HL-60 (cell line): ENCODE results near the gene CR1.
"Not testable (repeated sequence)": the region's sequence is repeated elsewhere in the genome, so short reads cannot be mapped to it uniquely, and the experiment has no call there.

Experiments
- DNase-seq, 2 experiments: peaks; one replicate each; pipeline ENCODE4 v3.0.0-alpha.2; 2010 to 2020; ENCODE audit warnings: low read depth in 1 of 2, low spot score in 1 of 2
- H3K27ac ChIP-seq: fragments of 250-450 bp; sonication (Bioruptor Pico); replicated peaks from 2 replicates; pipeline ENCODE4 v1.5.1; 2020; ENCODE audit warnings: mild to moderate bottlenecking, moderate library complexity
- H3K27me3 ChIP-seq: fragments of 250-450 bp; sonication (Bioruptor Pico); 2 replicates; pipeline ENCODE4 v1.5.1; 2021; ENCODE audit warnings: mild to moderate bottlenecking, moderate library complexity; ENCODE audit not compliant: insufficient read depth, poor library complexity, severe bottlenecking
- H3K4me3 ChIP-seq: replicated peaks from 2 replicates; pipeline ENCODE4 v1.5.1; 2011; ENCODE audit warnings: mild to moderate bottlenecking, control low read depth, low read length; ENCODE audit not compliant: insufficient read depth
- GABPA ChIP-seq: IDR thresholded peaks from 2 replicates; pipeline ENCODE4 v1.6.1; 2012; ENCODE audit warnings: low read depth
- POLR2AphosphoS5 ChIP-seq: IDR thresholded peaks from 2 replicates; pipeline ENCODE4 v1.6.1; 2012; ENCODE audit warnings: low read depth
- SPI1 ChIP-seq: IDR thresholded peaks from 2 replicates; pipeline ENCODE4 v1.6.1; 2012; ENCODE audit warnings: low read depth, mild to moderate bottlenecking, borderline replicate concordance
- TF ChIP-seq, protein P1 (sequence below): IDR thresholded peaks from 2 replicates; pipeline ENCODE4 v1.6.1; 2012; ENCODE audit warnings: low read depth; ENCODE audit not compliant: insufficient replicate concordance
- TF ChIP-seq, protein P2 (sequence below): IDR thresholded peaks from one replicate; pipeline ENCODE4 v1.5.1; 2011; ENCODE audit warnings: low read length, control low read depth, inconsistent platforms; ENCODE audit not compliant: insufficient read depth

The CR1 gene

DNA sequence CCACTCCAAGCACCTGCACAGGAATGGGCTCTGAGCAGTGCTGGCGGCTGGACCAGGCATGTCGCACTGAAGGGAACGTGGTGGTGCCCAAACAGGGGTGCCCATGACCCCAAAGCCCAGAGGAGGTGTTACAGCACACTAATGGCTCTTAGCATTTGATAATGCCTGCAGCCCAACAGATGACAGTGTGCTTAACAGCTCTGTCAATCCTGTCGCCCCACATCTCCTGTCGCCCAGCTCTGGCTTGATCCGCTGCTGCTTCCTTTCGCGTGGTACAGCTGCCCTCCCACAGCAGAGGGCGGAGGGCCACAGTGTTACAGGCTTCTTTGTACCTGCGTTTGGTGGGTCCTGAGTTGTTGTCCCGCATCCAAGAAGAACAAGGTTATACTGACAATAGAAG, 116.8 kb downstream of the CR1 start:
- H3K27ac ChIP-seq = no peak overlapping the region
- TF ChIP-seq SPI1 = no peak
- no peak for TF ChIP-seq POLR2AphosphoS5
- TF ChIP-seq, protein P1, sequence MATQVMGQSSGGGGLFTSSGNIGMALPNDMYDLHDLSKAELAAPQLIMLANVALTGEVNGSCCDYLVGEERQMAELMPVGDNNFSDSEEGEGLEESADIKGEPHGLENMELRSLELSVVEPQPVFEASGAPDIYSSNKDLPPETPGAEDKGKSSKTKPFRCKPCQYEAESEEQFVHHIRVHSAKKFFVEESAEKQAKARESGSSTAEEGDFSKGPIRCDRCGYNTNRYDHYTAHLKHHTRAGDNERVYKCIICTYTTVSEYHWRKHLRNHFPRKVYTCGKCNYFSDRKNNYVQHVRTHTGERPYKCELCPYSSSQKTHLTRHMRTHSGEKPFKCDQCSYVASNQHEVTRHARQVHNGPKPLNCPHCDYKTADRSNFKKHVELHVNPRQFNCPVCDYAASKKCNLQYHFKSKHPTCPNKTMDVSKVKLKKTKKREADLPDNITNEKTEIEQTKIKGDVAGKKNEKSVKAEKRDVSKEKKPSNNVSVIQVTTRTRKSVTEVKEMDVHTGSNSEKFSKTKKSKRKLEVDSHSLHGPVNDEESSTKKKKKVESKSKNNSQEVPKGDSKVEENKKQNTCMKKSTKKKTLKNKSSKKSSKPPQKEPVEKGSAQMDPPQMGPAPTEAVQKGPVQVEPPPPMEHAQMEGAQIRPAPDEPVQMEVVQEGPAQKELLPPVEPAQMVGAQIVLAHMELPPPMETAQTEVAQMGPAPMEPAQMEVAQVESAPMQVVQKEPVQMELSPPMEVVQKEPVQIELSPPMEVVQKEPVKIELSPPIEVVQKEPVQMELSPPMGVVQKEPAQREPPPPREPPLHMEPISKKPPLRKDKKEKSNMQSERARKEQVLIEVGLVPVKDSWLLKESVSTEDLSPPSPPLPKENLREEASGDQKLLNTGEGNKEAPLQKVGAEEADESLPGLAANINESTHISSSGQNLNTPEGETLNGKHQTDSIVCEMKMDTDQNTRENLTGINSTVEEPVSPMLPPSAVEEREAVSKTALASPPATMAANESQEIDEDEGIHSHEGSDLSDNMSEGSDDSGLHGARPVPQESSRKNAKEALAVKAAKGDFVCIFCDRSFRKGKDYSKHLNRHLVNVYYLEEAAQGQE = no peak
- TF ChIP-seq, protein P2, sequence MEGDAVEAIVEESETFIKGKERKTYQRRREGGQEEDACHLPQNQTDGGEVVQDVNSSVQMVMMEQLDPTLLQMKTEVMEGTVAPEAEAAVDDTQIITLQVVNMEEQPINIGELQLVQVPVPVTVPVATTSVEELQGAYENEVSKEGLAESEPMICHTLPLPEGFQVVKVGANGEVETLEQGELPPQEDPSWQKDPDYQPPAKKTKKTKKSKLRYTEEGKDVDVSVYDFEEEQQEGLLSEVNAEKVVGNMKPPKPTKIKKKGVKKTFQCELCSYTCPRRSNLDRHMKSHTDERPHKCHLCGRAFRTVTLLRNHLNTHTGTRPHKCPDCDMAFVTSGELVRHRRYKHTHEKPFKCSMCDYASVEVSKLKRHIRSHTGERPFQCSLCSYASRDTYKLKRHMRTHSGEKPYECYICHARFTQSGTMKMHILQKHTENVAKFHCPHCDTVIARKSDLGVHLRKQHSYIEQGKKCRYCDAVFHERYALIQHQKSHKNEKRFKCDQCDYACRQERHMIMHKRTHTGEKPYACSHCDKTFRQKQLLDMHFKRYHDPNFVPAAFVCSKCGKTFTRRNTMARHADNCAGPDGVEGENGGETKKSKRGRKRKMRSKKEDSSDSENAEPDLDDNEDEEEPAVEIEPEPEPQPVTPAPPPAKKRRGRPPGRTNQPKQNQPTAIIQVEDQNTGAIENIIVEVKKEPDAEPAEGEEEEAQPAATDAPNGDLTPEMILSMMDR = no peak
- TF ChIP-seq GABPA = no peak
- no peaks in the 10 kb centered on the region for H3K27me3 ChIP-seq
- no peak overlapping the region for H3K4me3 ChIP-seq
- DNase-seq = no peak

DNA sequence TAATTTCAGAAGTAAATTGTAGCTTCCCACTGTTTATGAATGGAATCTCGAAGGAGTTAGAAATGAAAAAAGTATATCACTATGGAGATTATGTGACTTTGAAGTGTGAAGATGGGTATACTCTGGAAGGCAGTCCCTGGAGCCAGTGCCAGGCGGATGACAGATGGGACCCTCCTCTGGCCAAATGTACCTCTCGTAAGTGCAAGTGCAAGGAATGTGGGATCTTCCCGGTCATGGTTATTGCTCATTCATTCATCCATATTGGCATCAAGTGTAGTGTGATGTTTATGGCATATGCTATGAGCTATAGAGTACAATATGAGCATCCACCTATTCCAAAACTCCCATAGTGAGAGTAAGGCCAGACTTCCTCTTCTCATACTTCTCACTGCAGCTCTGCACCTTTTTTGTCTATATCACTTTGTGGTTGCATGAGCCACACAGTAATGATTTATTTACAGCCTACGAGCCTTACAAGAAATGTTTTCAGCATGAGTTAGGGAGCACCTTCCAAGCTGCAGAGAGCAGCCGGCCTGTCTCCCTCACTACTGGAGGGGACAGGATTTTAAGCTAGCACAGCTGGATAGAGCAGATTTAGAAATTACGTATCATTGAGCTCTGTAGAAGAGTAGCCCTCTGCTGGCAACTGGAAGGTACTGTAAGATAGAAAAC, 124.0 kb downstream of the CR1 start:
- DNase-seq = peak; percentile 8 to 38
- no peak overlapping the region for H3K27ac ChIP-seq
- TF ChIP-seq POLR2AphosphoS5 (no peak), SPI1 (peak; percentile 77)
- TF ChIP-seq, protein P2 = peak; percentile 84
- no peak overlapping the region for H3K4me3 ChIP-seq
- H3K27me3 ChIP-seq = no peaks in the 10 kb centered on the region

DNA sequence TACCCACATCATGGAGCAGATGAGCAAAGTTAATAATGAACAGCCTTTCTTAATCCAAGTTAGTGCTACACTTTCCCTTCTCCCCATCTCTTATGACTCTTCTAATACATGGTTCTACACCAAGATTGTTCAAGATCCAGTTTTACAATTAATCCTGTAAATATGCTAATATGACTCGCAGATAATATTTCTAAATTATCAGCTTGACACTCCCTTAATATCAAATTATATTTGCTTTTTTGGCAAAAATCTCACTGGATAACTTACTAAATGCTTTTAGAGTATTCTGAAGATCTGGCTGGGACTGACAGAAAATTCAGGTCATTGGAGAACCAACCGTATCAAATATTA, 124.6 kb downstream of the CR1 start:
- DNase-seq = no peak
- Histone ChIP-seq H3K27ac (no peak overlapping the region), H3K4me3 (no peak overlapping the region), H3K27me3 (no peaks in the 10 kb centered on the region)
- TF ChIP-seq, protein P1 = no peak
- TF ChIP-seq, protein P2 = no peak
- TF ChIP-seq SPI1 (no peak), GABPA (no peak), POLR2AphosphoS5 (no peak)

DNA sequence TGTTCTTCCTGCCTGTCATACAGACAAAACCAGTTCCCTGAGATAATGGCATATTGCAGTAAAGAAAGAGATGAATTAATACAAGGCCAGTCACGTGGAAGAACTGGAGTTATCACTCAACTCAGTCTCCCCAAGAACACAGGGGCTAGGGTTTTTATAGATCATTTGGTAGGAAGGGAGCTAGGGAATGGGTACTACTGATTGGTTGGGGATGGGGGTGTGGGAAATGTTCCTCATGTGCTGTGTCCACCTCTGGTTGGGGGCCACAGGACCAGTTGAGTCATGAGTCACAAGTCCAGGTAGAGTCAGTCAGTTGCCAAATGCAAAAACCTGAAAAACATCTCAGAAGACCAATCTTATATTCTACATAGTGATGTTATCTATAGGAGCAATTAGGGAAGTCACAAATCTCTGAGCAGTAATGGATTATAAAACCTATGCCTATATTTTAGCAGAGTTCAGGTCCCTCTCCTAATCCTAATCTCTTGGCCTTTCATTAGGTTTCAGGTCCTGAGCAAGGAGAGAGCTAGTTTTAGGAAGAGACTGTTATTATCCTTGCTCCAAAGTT, 129.6 kb downstream of the CR1 start:
- H3K27ac ChIP-seq, H3K4me3 ChIP-seq, H3K27me3 ChIP-seq, DNase-seq: not testable (repeated sequence)
